Fibroblast of pulmonary artery (primary cell): ENCODE results near the gene NF2.
A peak's percentile ranks its signal among the peaks of the same experiment; 100 is the strongest.

ENCODE experiments used
- DNase-seq: peaks from one replicate; pipeline ENCODE4 v3.0.0-alpha.2; 2010; ENCODE audit warnings: low read depth
- H3K4me3 ChIP-seq: replicated peaks from 2 replicates; pipeline ENCODE4 v1.5.1; 2011; ENCODE audit warnings: low read depth, mild to moderate bottlenecking, control low read depth, low read length, moderate library complexity
- TF ChIP-seq, protein P1 (sequence below): IDR thresholded peaks from 2 replicates; pipeline ENCODE4 v1.5.1; 2011; ENCODE audit warnings: mild to moderate bottlenecking, control low read depth, low read length, inconsistent platforms; ENCODE audit errors: missing control alignments

The NF2 gene

DNA sequence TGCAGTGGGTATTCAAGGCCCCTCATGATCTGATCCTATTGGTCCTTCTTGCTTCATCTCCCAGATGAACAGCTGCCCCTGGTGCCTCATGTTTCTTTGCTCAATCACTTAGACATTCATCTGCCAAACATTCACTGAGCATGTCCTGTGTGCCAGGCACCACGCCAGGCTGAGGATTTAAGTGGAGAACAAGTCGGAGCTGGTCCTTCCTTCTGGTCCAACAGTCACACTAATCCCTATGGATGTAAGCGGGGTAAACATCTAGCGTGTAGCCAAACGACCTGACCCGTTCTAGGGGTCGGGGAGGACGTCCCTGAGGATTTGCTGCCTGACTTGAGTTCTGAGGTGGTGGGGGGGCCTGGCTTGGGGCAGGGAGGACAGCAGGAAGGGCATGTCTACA is 141.5 kb downstream of the NF2 start:
- no peak overlapping the region for H3K4me3 ChIP-seq
- DNase-seq, result peak; percentile 37

DNA sequence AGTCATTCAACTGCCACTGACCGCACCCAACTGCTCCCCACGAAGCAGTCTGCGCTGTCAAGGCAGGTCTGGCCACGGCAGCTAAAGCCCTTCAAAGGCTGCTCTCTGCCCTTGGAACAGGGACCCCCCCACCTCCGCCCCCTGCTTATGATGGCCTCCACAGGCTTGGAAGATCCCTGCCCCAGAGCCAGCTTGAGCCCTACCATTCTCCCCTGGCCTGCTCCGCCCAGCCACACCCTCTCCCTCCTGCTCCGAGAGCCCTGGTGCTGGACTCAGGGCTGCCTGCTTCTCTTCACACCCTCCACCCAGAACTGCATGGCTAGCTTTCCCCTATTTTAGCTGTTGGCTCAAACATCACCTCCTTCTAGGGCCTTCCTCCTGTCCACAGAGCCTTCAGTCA is 144.4 kb downstream of the NF2 start:
- TF ChIP-seq, protein P1, sequence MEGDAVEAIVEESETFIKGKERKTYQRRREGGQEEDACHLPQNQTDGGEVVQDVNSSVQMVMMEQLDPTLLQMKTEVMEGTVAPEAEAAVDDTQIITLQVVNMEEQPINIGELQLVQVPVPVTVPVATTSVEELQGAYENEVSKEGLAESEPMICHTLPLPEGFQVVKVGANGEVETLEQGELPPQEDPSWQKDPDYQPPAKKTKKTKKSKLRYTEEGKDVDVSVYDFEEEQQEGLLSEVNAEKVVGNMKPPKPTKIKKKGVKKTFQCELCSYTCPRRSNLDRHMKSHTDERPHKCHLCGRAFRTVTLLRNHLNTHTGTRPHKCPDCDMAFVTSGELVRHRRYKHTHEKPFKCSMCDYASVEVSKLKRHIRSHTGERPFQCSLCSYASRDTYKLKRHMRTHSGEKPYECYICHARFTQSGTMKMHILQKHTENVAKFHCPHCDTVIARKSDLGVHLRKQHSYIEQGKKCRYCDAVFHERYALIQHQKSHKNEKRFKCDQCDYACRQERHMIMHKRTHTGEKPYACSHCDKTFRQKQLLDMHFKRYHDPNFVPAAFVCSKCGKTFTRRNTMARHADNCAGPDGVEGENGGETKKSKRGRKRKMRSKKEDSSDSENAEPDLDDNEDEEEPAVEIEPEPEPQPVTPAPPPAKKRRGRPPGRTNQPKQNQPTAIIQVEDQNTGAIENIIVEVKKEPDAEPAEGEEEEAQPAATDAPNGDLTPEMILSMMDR, result no peak
- DNase-seq, result no peak

More for the DNA sequence above, 141.5 kb downstream of the NF2 start:
- TF ChIP-seq, protein P1, result no peak

More for the DNA sequence above, 144.4 kb downstream of the NF2 start:
- H3K4me3 ChIP-seq, result no peak overlapping the region
